Measurements from ENCODE around the gene KAT6B.

KAT6B gene

GRCh38 chr10:75018251-75018650 is 191.9 kb downstream of the KAT6B start:
- H3K4me3 ChIP-seq (replicated peaks; ENCODE audit: low read depth, low read length), result no peak overlapping the region
- TF ChIP-seq, protein P1, sequence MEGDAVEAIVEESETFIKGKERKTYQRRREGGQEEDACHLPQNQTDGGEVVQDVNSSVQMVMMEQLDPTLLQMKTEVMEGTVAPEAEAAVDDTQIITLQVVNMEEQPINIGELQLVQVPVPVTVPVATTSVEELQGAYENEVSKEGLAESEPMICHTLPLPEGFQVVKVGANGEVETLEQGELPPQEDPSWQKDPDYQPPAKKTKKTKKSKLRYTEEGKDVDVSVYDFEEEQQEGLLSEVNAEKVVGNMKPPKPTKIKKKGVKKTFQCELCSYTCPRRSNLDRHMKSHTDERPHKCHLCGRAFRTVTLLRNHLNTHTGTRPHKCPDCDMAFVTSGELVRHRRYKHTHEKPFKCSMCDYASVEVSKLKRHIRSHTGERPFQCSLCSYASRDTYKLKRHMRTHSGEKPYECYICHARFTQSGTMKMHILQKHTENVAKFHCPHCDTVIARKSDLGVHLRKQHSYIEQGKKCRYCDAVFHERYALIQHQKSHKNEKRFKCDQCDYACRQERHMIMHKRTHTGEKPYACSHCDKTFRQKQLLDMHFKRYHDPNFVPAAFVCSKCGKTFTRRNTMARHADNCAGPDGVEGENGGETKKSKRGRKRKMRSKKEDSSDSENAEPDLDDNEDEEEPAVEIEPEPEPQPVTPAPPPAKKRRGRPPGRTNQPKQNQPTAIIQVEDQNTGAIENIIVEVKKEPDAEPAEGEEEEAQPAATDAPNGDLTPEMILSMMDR (IDR thresholded peaks at IDR 0.05; ENCODE audit: low read depth, low read length, missing control alignments), result no peak
- no peak for DNase-seq (ENCODE audit: extremely low read depth, low read depth)

DNA sequence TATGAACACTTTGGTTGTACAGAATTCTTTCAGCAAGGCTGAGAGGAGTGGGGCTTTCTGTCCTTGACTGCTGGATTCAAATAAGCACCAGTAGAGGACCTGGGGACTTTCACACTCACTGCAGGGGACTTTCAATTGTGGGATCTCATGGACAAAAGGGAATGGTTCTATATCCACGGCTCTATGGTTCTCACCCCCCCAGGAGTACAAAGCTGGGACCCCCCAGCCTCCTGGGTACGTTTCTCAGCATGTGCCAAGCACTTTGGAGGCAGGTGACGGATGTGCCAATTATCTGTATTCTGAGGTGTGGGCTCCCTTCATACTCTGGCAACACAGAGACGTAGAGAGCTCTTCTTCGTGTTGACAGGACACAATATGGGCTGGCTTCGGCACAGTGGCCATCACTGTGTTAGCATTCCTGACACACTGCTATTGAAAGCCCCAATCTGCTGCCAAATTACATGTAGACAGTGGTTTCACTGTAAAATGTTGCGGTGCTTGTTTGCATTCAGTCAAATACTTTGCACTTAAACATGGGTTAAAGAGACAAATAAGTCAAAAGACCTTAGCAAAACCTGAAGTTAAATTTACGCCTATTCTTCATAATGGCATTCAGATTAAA is 192.4 kb downstream of the KAT6B start:
- no peak overlapping the region for H3K4me3 ChIP-seq (replicated peaks; ENCODE audit: low read depth, low read length)
- TF ChIP-seq, protein P1 (IDR thresholded peaks at IDR 0.05; ENCODE audit: low read depth, low read length, missing control alignments), result no peak
- no peak for DNase-seq (ENCODE audit: extremely low read depth, low read depth)

DNA sequence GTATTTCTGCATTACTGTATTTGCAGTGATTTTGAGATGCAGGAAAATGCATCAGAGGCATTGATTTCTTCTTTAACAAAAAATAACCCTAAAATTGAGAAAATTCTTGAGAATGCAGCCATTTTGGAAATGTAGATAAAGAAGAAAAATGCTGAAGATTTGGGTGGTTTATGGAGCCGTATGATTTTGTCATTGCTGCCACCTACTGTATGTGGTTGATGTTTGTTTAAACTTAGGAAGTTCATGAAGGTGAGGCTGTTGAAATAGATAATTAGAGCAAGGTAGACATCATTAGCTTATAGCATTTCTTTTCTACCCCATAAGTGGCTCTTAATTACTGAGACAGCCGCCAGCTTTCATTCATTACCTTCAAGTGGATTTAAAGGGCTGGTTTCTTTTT is 193.0 kb downstream of the KAT6B start:
- TF ChIP-seq, protein P1 (IDR thresholded peaks at IDR 0.05; ENCODE audit: low read depth, low read length, missing control alignments), result peak; percentile 11
- H3K4me3 ChIP-seq (replicated peaks; ENCODE audit: low read depth, low read length), result no peak overlapping the region
- DNase-seq (ENCODE audit: extremely low read depth, low read depth), result peak; percentile 22

DNA sequence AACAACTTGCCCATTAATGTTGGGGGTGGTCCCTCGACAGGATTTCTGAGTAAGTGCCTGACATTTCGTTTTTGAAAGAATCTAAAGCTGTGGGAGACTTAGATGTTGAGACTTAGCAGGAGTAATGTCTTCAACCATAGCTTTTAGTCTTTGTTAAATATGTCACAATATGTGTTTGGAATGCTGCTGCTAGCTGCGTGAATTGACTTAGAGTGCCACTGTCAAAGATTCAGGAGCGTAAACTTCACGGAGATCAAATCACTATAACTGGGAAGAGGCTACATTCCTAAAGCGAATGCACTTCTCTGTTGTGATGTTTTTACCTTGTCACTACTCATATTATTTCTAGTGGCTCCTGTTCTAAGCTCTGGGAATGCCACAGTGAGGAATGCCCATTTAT is 193.8 kb downstream of the KAT6B start:
- DNase-seq (ENCODE audit: extremely low read depth, low read depth), result no peak
- TF ChIP-seq, protein P1 (IDR thresholded peaks at IDR 0.05; ENCODE audit: low read depth, low read length, missing control alignments), result no peak
- no peak overlapping the region for H3K4me3 ChIP-seq (replicated peaks; ENCODE audit: low read depth, low read length)

GRCh38 chr10:75021379-75022249 is 195.2 kb downstream of the KAT6B start:
- DNase-seq (ENCODE audit: extremely low read depth, low read depth), result no peak
- no peak overlapping the region for H3K4me3 ChIP-seq (replicated peaks; ENCODE audit: low read depth, low read length)
- TF ChIP-seq, protein P1 (IDR thresholded peaks at IDR 0.05; ENCODE audit: low read depth, low read length, missing control alignments), result no peak

DNA sequence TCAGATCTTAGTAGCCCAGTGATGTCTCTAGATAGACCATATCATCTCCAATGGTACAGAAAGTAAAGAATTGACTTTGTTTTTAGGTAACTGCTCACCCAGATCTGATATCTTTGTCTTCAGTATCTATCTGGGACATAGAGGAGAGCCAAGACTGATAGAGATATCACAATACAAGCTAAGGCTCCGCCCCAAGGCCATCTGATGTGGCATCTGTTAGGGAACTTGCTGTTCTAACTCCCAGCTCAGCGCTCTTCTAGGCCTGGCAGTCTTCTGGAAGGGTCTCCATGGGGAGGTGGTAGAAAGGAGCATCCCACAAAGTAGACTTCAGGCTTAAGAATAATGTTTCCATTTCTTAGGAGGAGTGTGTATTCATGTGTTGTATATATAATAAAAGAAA is 196.7 kb downstream of the KAT6B start:
- TF ChIP-seq, protein P1 (IDR thresholded peaks at IDR 0.05; ENCODE audit: low read depth, low read length, missing control alignments), result no peak
- no peak overlapping the region for H3K4me3 ChIP-seq (replicated peaks; ENCODE audit: low read depth, low read length)
- no peak for DNase-seq (ENCODE audit: extremely low read depth, low read depth)
